Measurements from ENCODE around the gene MYPOP. TPM values are rescaled to one million over a fixed set of nuclear protein-coding genes. Genes with fewer than 3 reads are reported as not detected.

Gene MYPOP
- total RNA-seq, 4 donors from 2014 or later = 3.8 to 7.9 (median 6.0) TPM

DNA sequence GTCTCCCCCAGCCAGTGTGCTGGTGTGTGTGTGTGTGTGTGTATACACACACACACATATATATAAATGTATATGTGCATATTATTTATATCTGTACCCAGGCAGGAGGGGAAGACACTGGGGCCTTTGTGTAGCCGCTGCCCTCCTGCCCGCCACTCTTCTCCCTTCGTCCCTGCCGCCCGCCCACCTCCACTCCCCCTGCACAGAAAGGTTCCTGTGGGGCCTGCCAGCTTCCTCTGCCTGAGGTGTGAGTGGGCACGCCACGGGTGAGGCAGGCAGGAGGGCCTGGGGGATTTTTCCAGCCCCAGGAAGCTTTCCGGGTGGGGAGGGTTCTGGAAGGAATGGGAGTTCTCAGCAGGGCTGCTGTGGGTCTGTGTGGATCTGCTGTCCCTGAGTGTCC lies 23.4 kb downstream of the MYPOP start:
- no peak for DNase-seq (ENCODE audit: extremely low spot score)
- H3K9me3 ChIP-seq = no peaks in the 10 kb centered on the region
- peaks cover 0 to 10% (median 0%) of the 10 kb centered on the region in 4 donors for H3K27me3 ChIP-seq
- peaks cover 0 to 11% (median 3%) of the 10 kb centered on the region in 4 donors for H3K36me3 ChIP-seq
- no peak overlapping the region for H3K27ac ChIP-seq (replicated peaks in 1 of 4)
- H3K4me1 ChIP-seq = peaks cover 27 to 35% (median 33%) of the 10 kb centered on the region in 4 donors
- no peak overlapping the region for H3K4me3 ChIP-seq
- no peak for TF ChIP-seq POLR2AphosphoS5 (IDR thresholded peaks at IDR 0.05)
- TF ChIP-seq, protein P1, sequence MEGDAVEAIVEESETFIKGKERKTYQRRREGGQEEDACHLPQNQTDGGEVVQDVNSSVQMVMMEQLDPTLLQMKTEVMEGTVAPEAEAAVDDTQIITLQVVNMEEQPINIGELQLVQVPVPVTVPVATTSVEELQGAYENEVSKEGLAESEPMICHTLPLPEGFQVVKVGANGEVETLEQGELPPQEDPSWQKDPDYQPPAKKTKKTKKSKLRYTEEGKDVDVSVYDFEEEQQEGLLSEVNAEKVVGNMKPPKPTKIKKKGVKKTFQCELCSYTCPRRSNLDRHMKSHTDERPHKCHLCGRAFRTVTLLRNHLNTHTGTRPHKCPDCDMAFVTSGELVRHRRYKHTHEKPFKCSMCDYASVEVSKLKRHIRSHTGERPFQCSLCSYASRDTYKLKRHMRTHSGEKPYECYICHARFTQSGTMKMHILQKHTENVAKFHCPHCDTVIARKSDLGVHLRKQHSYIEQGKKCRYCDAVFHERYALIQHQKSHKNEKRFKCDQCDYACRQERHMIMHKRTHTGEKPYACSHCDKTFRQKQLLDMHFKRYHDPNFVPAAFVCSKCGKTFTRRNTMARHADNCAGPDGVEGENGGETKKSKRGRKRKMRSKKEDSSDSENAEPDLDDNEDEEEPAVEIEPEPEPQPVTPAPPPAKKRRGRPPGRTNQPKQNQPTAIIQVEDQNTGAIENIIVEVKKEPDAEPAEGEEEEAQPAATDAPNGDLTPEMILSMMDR (IDR thresholded peaks at IDR 0.05) = no peak
- no peak for TF ChIP-seq POLR2A (IDR thresholded peaks at IDR 0.05; ENCODE audit: low read depth)
- no peak for TF ChIP-seq EP300 (IDR thresholded peaks at IDR 0.05)
- 75% methylated on average over 7 of the region's 8 CpGs for WGBS
- intact Hi-C loops (cut with DNase I) = no loop called here

DNA sequence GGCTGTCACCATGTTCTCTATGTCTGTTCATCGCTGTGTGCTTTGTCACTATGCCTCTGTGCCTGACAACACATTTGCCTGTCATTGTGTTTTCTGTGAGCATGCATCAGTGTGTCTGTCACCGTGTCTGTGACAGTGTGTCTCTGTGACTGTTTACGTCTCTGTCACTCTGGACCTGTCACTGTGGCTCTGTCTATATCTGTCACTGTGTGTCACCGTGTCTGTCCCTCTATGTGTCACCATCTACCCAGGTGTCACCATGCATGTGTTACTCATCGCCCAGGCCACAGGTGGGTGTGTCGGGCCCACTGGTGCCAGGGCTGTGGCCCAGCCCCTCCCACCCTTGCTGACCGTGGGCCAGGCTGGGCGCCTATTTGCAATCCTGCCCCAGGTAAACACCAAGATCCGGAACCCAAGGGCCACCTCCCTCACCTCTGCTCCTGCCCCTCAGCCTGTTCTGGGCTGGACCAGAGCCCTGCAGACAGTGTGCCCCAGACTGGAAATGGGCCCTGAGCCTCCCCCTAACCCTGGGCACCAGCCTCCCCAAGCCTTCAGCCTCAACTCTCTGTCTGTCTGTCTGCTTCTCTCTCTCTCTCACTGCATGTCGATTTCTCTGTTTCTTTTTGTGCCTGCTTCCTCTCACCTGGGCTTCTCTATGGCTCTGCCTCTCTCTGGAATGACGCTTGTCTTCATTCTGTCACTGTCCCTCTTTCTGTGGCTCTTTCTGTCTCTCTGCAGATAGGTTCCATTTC lies 24.2 kb downstream of the MYPOP start:
- no peak overlapping the region for H3K27ac ChIP-seq (replicated peaks in 1 of 4)
- intact Hi-C loops (cut with DNase I) = no loop called here
- WGBS = 88% methylated on average over 7 of the region's 11 CpGs
- DNase-seq (ENCODE audit: extremely low spot score) = no peak
- no peak overlapping the region for H3K4me3 ChIP-seq
- H3K9me3 ChIP-seq = no peaks in the 10 kb centered on the region
- no peak for TF ChIP-seq POLR2AphosphoS5 (IDR thresholded peaks at IDR 0.05)
- TF ChIP-seq EP300 (IDR thresholded peaks at IDR 0.05) = no peak
- TF ChIP-seq POLR2A (IDR thresholded peaks at IDR 0.05; ENCODE audit: low read depth) = no peak
- TF ChIP-seq, protein P1 (IDR thresholded peaks at IDR 0.05) = no peak
- peaks cover 19 to 27% (median 25%) of the 10 kb centered on the region in 4 donors for H3K4me1 ChIP-seq
- H3K27me3 ChIP-seq = peaks cover 0 to 10% (median 0%) of the 10 kb centered on the region in 4 donors
- H3K36me3 ChIP-seq = peaks cover 0 to 6% (median 0%) of the 10 kb centered on the region in 4 donors

GRCh38 chr19:45876411-45877197 lies 25.8 kb downstream of the MYPOP start:
- DNase-seq (ENCODE audit: extremely low spot score) = no peak
- Histone ChIP-seq H3K36me3 (peaks cover 0 to 6% (median 0%) of the 10 kb centered on the region in 4 donors), H3K9me3 (no peaks in the 10 kb centered on the region), H3K27me3 (peaks cover 0 to 10% (median 0%) of the 10 kb centered on the region in 4 donors), H3K4me3 (peak overlapping the region; percentile 27 to 38 (median 34)), H3K27ac (replicated peaks in 1 of 4) (peak overlapping the region; percentile 53 to 61 (median 56)), H3K4me1 (peaks cover 9 to 15% (median 11%) of the 10 kb centered on the region in 4 donors)
- intact Hi-C loops (cut with DNase I) = no loop called here
- TF ChIP-seq POLR2A (IDR thresholded peaks at IDR 0.05; ENCODE audit: low read depth) (no peak), EP300 (IDR thresholded peaks at IDR 0.05) (no peak), POLR2AphosphoS5 (IDR thresholded peaks at IDR 0.05) (no peak)
- TF ChIP-seq, protein P1 (IDR thresholded peaks at IDR 0.05) = no peak
- WGBS = 25% methylated on average over 17 of the region's 41 CpGs

GRCh38 chr19:45876161-45876410 lies 26.3 kb downstream of the MYPOP start:
- no peak for DNase-seq (ENCODE audit: extremely low spot score)
- Histone ChIP-seq H3K4me3 (peak overlapping the region in 1 of 4 donors; percentile 36), H3K27ac (replicated peaks in 1 of 4) (peak overlapping the region in 2 of 4 donors; percentile 53 to 61), H3K36me3 (peaks cover 0 to 4% (median 0%) of the 10 kb centered on the region in 4 donors), H3K4me1 (peaks cover 9 to 15% (median 11%) of the 10 kb centered on the region in 4 donors), H3K27me3 (peaks cover 0 to 10% (median 0%) of the 10 kb centered on the region in 4 donors), H3K9me3 (no peaks in the 10 kb centered on the region)
- WGBS = 72% methylated on average over 4 of the region's 4 CpGs
- intact Hi-C loops (cut with DNase I) = no loop called here
- TF ChIP-seq EP300 (IDR thresholded peaks at IDR 0.05) = no peak
- no peak for TF ChIP-seq POLR2A (IDR thresholded peaks at IDR 0.05; ENCODE audit: low read depth)
- TF ChIP-seq, protein P1 (IDR thresholded peaks at IDR 0.05) = no peak
- TF ChIP-seq POLR2AphosphoS5 (IDR thresholded peaks at IDR 0.05) = no peak
